Measurements from ENCODE around the gene RRAGA.

RRAGA gene

DNA sequence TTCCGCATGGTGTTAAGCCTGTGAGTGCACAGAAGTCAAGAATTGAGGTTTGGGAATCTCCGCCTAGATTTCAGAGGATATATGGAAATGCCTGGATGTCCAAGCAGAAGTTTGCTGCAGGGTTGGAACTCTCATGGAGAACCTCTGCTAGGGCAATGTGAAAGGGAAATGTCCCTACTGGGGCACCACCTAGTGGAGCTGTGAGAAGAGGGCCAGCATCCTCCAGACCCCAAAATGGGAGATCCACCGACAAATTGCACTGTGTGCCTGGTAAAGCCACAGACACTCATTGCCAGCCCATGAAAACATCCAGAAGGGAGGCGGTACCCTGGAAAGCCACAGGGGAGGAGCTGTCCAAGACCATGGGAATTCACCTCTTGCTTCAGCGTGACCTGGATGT is 12.6 kb upstream of the RRAGA start:
- TF ChIP-seq, protein P1, sequence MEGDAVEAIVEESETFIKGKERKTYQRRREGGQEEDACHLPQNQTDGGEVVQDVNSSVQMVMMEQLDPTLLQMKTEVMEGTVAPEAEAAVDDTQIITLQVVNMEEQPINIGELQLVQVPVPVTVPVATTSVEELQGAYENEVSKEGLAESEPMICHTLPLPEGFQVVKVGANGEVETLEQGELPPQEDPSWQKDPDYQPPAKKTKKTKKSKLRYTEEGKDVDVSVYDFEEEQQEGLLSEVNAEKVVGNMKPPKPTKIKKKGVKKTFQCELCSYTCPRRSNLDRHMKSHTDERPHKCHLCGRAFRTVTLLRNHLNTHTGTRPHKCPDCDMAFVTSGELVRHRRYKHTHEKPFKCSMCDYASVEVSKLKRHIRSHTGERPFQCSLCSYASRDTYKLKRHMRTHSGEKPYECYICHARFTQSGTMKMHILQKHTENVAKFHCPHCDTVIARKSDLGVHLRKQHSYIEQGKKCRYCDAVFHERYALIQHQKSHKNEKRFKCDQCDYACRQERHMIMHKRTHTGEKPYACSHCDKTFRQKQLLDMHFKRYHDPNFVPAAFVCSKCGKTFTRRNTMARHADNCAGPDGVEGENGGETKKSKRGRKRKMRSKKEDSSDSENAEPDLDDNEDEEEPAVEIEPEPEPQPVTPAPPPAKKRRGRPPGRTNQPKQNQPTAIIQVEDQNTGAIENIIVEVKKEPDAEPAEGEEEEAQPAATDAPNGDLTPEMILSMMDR (IDR thresholded peaks at IDR 0.05; ENCODE audit: low read depth, low read length, missing control alignments) = peak; percentile 47
- H3K4me3 ChIP-seq (ENCODE audit: low read depth, low read length) = no peak overlapping the region
- DNase-seq (ENCODE audit: low read depth) = no peak

DNA sequence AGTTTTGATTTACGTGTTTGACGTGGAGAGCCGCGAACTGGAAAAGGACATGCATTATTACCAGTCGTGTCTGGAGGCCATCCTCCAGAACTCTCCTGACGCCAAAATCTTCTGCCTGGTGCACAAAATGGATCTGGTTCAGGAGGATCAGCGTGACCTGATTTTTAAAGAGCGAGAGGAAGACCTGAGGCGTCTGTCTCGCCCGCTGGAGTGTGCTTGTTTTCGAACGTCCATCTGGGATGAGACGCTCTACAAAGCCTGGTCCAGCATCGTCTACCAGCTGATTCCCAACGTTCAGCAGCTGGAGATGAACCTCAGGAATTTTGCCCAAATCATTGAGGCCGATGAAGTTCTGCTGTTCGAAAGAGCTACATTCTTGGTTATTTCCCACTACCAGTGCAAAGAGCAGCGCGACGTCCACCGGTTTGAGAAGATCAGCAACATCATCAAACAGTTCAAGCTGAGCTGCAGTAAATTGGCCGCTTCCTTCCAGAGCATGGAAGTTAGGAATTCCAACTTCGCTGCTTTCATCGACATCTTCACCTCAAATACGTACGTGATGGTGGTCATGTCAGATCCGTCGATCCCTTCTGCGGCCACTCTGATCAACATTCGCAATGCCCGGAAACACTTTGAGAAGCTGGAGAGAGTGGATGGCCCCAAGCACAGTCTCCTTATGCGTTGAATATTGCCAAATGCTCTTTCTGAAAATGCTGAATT is 850 bp downstream of the RRAGA start:
- no peak for DNase-seq (ENCODE audit: low read depth)
- TF ChIP-seq, protein P1 (IDR thresholded peaks at IDR 0.05; ENCODE audit: low read depth, low read length, missing control alignments) = no peak
- peak overlapping the region; percentile 58 for H3K4me3 ChIP-seq (ENCODE audit: low read depth, low read length)

DNA sequence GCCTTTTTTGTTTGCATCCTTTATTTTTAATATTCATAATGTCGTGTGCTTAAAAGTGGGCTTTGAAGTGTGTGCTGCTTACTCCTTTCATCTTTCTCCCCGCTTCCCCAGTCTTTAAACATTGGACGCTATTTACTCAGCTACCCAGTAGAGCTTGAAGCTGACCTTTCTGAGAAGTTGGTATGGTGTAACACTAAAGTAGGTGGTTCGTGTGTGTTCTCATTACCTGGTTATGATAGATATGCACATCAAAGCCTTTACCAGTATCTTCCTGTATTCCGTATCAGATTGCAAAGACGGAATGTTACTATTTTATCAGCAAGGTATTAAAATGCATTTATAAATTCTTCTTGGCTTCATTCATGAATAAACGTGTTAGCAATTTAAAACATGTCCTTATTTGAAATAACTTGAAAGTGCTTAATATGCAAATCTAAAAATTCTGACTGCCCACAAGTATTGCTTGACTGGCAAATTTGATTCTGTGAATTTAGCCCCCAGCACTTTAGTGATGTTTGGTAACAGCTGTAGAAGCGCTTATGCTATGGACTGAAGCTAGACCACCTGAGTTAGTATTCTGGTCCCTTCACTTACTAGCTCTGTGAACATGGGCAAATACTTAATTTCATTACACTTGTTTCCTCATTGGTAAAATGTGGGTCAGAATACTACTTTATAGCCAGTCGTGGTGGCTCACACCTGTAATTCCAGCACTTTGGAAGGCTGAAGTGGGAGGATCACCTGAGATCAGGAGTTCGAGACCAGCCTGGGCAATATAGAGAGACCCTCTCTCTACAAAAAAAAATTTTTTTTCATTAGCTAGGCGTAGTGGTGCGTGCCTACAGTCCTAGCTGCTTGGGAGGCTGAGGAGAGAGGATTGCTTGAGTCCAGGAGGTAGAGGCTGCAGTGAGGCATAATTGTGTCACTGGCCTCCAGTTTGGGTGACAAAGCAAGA is 1.7 kb downstream of the RRAGA start:
- TF ChIP-seq, protein P1 (IDR thresholded peaks at IDR 0.05; ENCODE audit: low read depth, low read length, missing control alignments) = no peak
- no peak for DNase-seq (ENCODE audit: low read depth)
- peak overlapping the region; percentile 58 for H3K4me3 ChIP-seq (ENCODE audit: low read depth, low read length)

DNA sequence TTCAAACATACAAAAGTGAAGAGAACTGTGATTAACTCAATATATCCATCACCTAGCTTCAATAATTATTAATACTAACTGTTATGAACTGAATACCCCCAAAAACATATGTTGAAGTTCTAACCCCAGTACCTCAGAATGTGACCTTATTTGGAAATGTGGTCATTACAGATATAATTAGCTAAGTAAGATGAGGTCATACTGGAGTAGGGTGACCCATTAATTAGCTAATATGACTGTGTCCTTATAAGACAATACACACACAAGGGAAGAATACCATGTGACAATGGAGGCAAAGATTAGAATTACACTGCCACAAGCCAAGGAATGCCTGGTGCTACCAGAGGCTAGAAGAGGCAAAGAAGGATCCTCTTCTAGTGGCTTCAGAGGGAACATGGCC is 7.8 kb downstream of the RRAGA start:
- TF ChIP-seq, protein P1 (IDR thresholded peaks at IDR 0.05; ENCODE audit: low read depth, low read length, missing control alignments) = no peak
- DNase-seq (ENCODE audit: low read depth) = no peak
- no peak overlapping the region for H3K4me3 ChIP-seq (ENCODE audit: low read depth, low read length)

DNA sequence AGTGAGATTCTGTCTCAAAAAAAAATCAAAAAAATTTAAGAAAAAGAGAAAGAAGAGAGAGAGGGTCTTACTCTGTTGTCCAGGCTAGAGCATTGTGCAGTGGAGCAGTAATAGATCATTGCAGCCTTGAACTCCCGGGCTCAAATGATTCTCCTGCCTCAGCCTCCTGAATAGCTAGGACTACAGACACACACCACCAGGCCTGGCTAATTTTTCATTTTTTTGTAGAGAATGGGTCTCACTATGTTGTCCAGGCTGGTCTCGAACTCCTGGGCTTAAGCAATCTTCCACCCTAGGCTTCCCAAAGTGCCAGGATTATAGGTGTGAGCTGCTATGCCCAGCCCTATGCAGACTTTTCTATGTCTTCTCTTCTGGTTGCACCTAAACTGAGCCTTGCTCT is 25.0 kb downstream of the RRAGA start:
- TF ChIP-seq, protein P1 (IDR thresholded peaks at IDR 0.05; ENCODE audit: low read depth, low read length, missing control alignments) = no peak
- DNase-seq (ENCODE audit: low read depth) = no peak
- H3K4me3 ChIP-seq (ENCODE audit: low read depth, low read length) = no peak overlapping the region

DNA sequence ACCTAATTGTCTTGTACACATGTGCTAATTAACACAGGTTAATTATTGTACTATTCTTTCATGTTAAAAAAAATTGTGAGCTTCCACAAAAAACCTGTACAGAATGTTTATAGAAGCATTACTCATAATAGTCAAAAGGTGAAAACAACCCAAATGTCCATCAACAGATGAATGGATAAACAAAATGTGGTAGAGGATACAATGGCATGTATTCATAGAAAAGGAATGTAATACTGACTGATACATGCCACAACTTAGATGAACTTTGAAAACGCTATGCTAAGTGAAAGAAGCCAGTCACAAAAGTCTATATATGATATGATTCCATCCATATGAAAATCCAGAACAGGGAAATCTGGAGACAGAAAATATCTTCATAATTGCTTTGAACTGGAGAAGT is 25.6 kb downstream of the RRAGA start:
- no peak overlapping the region for H3K4me3 ChIP-seq (ENCODE audit: low read depth, low read length)
- TF ChIP-seq, protein P1 (IDR thresholded peaks at IDR 0.05; ENCODE audit: low read depth, low read length, missing control alignments) = no peak
- no peak for DNase-seq (ENCODE audit: low read depth)
